Measurements from ENCODE around the gene LDB1. TPM values are rescaled to one million over a fixed set of nuclear protein-coding genes. Genes with fewer than 3 reads are reported as not detected.

The LDB1 gene
- total RNA-seq (ENCODE audit: insufficient read depth, low replicate concordance) = 38.0 TPM

- peak; percentile 93 for DNase-seq (ENCODE audit: low spot score)
Observed at GRCh38 chr10:102120142-102120990, at the start of gene LDB1. Gene LDB1, minus strand, starts transcription at chr10:102120368. Its CDS starts 258 bp downstream, at chr10:102120110.

- no peak for DNase-seq (ENCODE audit: low spot score)
Observed at GRCh38 chr10:102167861-102168260, 47.7 kb upstream of the LDB1 start.

GRCh38 chr10:102163342-102163989 lies 43.3 kb upstream of the LDB1 start:
- no peak for DNase-seq (ENCODE audit: low spot score)

GRCh38 chr10:102159831-102160230 lies 39.7 kb upstream of the LDB1 start:
- DNase-seq (ENCODE audit: low spot score) = no peak

- no peak for DNase-seq (ENCODE audit: low spot score)
Observed at GRCh38 chr10:102159051-102159597, 39.0 kb upstream of the LDB1 start.

- no peak for DNase-seq (ENCODE audit: low spot score)
Observed at GRCh38 chr10:102157224-102157623, 37.1 kb upstream of the LDB1 start.

- no peak for DNase-seq (ENCODE audit: low spot score)
Observed at GRCh38 chr10:102154466-102155116, 34.4 kb upstream of the LDB1 start.

GRCh38 chr10:102153093-102153620 lies 33.0 kb upstream of the LDB1 start:
- DNase-seq (ENCODE audit: low spot score) = no peak

- no peak for DNase-seq (ENCODE audit: low spot score)
Observed at GRCh38 chr10:102152545-102152890, 32.4 kb upstream of the LDB1 start.

GRCh38 chr10:102151774-102152544 lies 31.8 kb upstream of the LDB1 start, which contains the start of gene NOLC1:
Gene NOLC1, plus strand, starts transcription at chr10:102152389. Its CDS starts 22 bp downstream, at chr10:102152411.
- DNase-seq (ENCODE audit: low spot score) = peak; percentile 99

- DNase-seq (ENCODE audit: low spot score) = no peak
Observed at GRCh38 chr10:102150970-102151773, 31.0 kb upstream of the LDB1 start.

GRCh38 chr10:102148275-102148674 lies 28.1 kb upstream of the LDB1 start:
- no peak for DNase-seq (ENCODE audit: low spot score)

GRCh38 chr10:102147561-102147960 lies 27.4 kb upstream of the LDB1 start:
- no peak for DNase-seq (ENCODE audit: low spot score)

GRCh38 chr10:102146971-102147428 lies 26.8 kb upstream of the LDB1 start:
- DNase-seq (ENCODE audit: low spot score) = no peak

GRCh38 chr10:102141583-102142107 lies 21.5 kb upstream of the LDB1 start:
- no peak for DNase-seq (ENCODE audit: low spot score)

- no peak for DNase-seq (ENCODE audit: low spot score)
Observed at GRCh38 chr10:102140913-102141540, 20.9 kb upstream of the LDB1 start.

GRCh38 chr10:102140218-102140617 lies 20.1 kb upstream of the LDB1 start:
- no peak for DNase-seq (ENCODE audit: low spot score)

GRCh38 chr10:102139281-102140110 lies 19.3 kb upstream of the LDB1 start:
- DNase-seq (ENCODE audit: low spot score) = no peak
